ENCODE measurements around the gene PTPN2.
"Not testable (repeated sequence)": the region's sequence is repeated elsewhere in the genome, so short reads cannot be mapped to it uniquely, and the experiment has no call there.

PTPN2 gene

GRCh38 chr18:12769644-12770440 is 114.2 kb downstream of the PTPN2 start:
- DNase-seq: no peak

GRCh38 chr18:12769136-12769535 is 114.9 kb downstream of the PTPN2 start:
- no peak for DNase-seq

DNA sequence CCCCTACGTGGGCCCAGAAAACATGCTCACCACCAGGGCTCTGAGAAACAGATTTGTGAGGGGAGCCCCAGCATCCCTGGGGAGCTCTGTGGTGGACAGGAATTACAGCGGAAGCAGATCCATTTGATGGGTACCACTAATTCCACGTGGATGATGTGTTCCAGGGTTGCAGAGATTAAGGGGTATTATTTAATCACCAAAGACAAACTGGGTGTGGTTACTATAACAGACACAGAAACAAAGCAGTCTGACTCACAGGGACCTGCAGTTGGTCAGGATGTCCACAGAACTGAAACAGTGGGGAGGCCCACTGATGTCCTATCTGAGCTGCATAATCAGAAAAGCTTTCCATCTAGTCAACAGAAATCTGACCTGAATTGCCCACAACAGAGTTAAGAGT is 115.4 kb downstream of the PTPN2 start:
- no peak for DNase-seq

DNA sequence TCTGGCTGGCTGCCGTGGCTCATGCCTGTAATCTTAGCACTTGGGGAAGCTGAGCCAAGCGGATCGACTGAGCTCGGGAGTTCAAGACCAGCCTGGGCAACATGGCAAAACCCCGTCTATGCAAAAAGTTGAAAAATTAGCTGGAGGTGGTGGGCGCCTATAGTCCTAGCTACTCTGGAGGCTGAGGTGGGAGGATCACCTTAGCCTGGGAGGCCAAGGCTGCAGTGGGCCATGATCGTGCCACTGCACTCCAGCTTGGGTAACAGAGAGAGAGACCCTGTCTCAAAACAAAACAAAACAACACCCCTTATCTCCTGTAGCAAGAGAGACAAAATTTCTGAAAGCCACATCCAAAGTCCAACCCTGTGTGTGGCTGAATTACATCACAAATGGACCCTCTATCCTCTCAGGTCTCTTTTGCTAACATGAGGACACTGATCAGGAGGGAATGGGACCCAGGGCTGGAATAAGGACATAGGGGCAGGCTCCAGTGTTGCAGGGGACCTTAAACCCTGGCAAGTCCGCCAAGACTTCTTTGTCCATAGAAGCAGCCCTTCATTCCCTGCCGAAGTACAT is 116.4 kb downstream of the PTPN2 start:
- DNase-seq: no peak

DNA sequence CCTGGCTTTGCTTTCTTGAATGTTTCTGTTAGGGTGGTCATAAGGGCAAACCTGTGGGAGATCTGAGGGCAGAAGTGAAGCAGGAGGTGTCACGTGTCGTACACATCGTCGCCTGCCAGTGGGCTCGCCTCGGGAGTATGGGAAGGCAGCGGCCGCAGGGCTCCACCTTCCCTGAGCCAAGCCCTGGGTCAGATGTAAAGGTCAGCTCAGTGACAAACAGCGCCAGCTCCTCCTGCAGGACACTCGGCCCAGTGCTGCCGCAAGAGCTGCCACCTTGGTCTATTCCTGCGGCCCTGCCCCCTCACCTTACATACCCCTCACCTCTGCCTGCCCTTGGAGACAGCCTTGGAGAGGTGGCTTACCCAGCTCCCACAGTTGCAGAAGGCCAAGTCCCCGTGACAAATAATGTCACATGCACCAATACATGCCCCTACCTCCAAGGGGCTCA is 117.0 kb downstream of the PTPN2 start:
- no peak for DNase-seq

DNA sequence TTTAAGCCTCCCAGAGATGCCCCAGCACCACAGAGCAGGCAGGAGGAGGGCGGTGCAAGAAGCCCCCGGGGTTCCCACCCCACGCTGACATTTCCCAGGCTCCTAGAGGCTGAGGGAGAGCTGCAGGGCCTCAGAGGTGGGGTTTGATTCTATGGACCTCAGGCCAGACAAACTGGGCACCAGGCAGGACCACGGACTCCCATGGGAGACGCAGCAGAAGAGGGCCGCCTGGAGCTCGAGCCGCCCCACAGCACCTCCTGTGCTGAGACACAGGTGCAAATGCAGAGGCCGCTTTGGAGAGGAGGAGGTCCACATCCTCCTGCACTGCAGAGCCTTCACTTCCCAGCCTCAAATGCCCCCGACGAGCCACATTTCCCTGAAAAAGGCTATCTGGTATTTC is 118.5 kb downstream of the PTPN2 start:
- DNase-seq: no peak

DNA sequence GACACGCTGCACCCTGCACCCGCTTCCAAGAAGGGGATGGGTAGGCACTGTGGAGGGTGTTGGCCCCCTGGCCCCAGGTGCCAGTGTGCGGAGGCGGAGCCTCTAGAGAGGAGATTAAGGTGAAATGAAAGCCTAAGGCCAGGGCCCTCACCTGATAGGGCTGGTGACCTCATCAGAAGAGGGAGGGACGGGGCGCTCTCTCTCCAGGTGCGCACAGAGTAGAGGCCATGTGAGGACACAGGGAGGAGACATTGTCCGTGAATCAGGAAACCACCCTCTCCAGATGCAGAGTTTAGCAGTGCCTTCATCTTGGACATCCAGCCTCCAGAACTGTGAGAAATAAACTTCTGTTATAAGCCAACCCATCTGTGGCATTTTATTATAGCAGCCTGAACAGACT is 118.9 kb downstream of the PTPN2 start:
- no peak for DNase-seq

GRCh38 chr18:12758566-12758965 is 125.5 kb downstream of the PTPN2 start:
- not testable (repeated sequence) for DNase-seq

GRCh38 chr18:12756619-12757239 is 127.3 kb downstream of the PTPN2 start:
- DNase-seq: not testable (repeated sequence)

DNA sequence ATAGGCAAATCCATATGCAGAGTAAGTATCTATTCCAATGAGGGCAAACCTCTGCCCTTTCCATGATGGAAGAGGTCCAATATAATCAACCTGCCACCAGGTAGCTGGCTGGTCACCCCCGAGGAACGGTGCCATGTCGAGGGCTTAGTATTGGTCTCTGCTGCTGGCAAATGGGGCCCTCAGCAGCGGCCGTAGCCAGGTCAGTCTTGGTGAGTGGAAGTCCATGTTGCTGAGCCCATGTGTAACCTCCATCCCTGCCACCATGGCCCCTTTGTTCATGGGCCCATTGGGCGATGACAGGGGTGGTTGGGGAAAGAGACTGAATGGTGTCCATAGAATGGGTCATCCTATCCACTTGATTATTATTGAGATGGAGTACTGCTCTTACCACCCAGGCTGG is 128.4 kb downstream of the PTPN2 start:
- DNase-seq: not testable (repeated sequence)

DNA sequence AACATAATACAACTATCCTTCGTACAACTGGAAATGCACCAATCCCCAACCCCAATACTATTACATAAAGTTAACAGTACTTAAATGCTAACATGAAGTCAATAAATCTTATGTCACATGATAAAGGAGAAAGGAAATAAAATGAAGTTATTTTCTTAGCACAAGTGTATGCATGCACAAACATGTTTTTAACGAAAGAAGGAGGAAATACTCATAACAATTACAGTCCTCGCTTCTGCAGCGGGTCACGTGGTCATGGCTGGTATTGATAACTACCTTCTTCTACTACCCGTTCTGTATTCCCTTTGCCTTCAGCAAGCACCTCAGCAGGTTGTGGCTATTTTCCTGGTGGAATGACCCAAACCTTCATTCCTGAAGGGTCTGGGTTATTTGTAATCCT is 129.5 kb downstream of the PTPN2 start:
- no peak for DNase-seq

- no peak for DNase-seq
Observed at GRCh38 chr18:12751891-12752290, 132.1 kb downstream of the PTPN2 start.

GRCh38 chr18:12751503-12751884 is 132.5 kb downstream of the PTPN2 start:
- DNase-seq: no peak

GRCh38 chr18:12750715-12751502 is 133.1 kb downstream of the PTPN2 start:
- DNase-seq: no peak

GRCh38 chr18:12750076-12750714 is 133.8 kb downstream of the PTPN2 start:
- no peak for DNase-seq

- no peak for DNase-seq
Observed at GRCh38 chr18:12749121-12749520, 134.9 kb downstream of the PTPN2 start.

DNA sequence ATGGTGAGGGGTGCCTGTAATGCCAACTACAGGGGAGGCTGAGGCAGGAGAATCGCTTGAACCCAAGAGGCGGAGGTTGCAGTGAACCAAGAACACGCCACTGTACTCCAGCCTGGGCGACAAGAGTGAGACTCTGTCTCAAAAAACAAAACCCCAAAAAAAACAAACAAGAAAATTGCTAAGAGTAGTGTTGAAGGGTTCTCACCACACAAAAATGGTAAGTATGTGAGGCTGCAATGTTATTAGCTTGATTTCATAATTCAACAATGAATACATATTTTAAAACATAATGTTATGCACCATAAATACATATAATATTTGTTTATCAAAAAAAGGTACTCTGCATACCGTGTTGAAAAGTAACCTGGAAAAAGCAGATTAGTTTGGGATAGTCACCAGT is 135.4 kb downstream of the PTPN2 start:
- DNase-seq: no peak

GRCh38 chr18:12747530-12748315 is 136.3 kb downstream of the PTPN2 start:
- no peak for DNase-seq

DNA sequence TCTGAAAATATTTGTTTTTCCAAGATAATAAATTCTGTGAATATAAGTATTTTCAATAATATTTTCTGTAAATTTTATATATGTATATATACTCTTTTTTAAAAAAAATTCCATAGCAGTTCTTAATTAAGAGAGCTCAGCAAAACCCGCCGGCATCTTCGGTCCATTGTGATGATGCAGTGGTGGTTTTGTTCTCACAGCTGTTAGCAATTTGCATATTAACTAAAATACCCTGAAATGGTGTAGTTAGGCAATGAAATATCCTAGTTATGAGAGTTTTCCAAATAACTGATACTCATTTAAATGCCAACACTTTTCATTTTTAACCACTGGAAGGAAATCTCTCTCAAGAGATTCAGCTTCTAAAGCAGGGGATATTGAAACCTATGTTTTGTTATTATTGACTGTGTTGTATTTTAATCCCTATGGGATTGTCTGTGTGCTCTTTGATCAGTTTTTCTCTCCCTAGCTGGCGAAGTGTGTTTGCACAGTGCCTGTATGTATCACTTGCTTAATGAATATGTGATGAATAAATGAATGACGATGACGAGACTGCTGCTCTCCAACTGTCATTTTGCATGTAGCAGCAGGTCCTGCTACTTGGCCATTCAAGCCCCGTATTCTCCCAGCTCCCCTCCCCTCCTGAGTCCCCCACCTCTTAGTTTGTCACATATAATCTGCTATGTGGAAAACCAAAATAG is 138.8 kb downstream of the PTPN2 start:
- DNase-seq: no peak

DNA sequence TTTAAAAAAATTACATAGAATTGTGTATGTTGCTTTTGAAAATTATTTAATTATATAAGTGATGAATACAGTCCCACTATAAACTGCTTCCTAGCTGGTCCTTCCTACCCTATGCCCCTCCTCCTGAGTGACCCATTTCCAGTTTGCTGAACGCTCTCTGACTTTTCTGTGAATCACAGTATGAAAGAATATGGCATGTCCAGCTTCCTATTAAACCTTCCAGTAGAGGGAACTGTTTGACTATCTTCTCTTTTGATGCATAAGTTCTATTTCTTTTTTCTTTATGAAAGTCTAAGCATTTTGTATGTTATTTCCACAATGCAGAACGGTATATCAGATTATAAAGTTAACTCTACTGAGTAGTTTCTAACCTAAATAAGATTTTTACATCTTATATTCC is 139.9 kb downstream of the PTPN2 start:
- DNase-seq: no peak

GRCh38 chr18:12742453-12742852 is 141.6 kb downstream of the PTPN2 start:
- DNase-seq: no peak
